Loucy (cell line): Measurements from ENCODE around the gene UBQLN2.
"Not testable (repeated sequence)": the region's sequence is repeated elsewhere in the genome, so short reads cannot be mapped to it uniquely, and the experiment has no call there.

ENCODE experiments used
- H2AFZ ChIP-seq: fragments of 200-600 bp; sonication (generic); 2 replicates; pipeline ENCODE4 v1.6.0; 2016; ENCODE audit warnings: antibody characterized with exemption, mild to moderate bottlenecking, low read length, moderate library complexity
- H3F3A ChIP-seq: fragments of 200-600 bp; 2 replicates; pipeline ENCODE4 v1.6.0; 2016; ENCODE audit warnings: antibody characterized with exemption, low read depth, mild to moderate bottlenecking
- H3K27me3 ChIP-seq: fragments of 200-600 bp; sonication (generic); 2 replicates; pipeline ENCODE4 v1.6.1; 2014; ENCODE audit warnings: low read length, mild to moderate bottlenecking; ENCODE audit not compliant: insufficient read depth, poor library complexity, severe bottlenecking
- H3K36me3 ChIP-seq: fragments of 200-600 bp; sonication (generic); 2 replicates; pipeline ENCODE4 v1.6.1; 2016; ENCODE audit warnings: low read length; ENCODE audit not compliant: insufficient read depth
- H3K4me1 ChIP-seq: fragments of 200-600 bp; sonication (generic); 2 replicates; pipeline ENCODE4 v1.5.1; 2014; ENCODE audit warnings: low read length, mild to moderate bottlenecking; ENCODE audit not compliant: insufficient read depth, poor library complexity, severe bottlenecking
- H3K4me2 ChIP-seq: fragments of 200-600 bp; sonication (generic); 2 replicates; pipeline ENCODE4 v1.6.0; 2014; ENCODE audit warnings: antibody characterized with exemption, low read length, low read depth, mild to moderate bottlenecking; ENCODE audit not compliant: poor library complexity, severe bottlenecking
- H3K4me3 ChIP-seq: fragments of 200-600 bp; sonication (generic); 2 replicates; pipeline ENCODE4 v1.5.1; 2014; ENCODE audit warnings: low read length, mild to moderate bottlenecking, mixed read lengths; ENCODE audit not compliant: poor library complexity, severe bottlenecking
- H3K79me2 ChIP-seq: fragments of 200-600 bp; sonication (generic); 2 replicates; pipeline ENCODE4 v1.6.1; 2014; ENCODE audit warnings: low read length; ENCODE audit not compliant: insufficient read depth
- H3K9ac ChIP-seq: fragments of 200-600 bp; sonication (generic); 2 replicates; pipeline ENCODE4 v1.6.0; 2014; ENCODE audit warnings: mild to moderate bottlenecking, low read depth, low read length, moderate library complexity; ENCODE audit not compliant: poor library complexity, severe bottlenecking
- H3K9me2 ChIP-seq: fragments of 200-600 bp; sonication (generic); replicated peaks from 2 replicates; pipeline ENCODE4 v1.6.1; 2016; ENCODE audit warnings: low read depth, low read length, mixed read lengths
- H3K9me3 ChIP-seq: fragments of 200-600 bp; sonication (generic); 2 replicates; pipeline ENCODE4 v1.6.1; 2014; ENCODE audit warnings: mild to moderate bottlenecking, antibody characterized with exemption, low read length, low read depth; ENCODE audit not compliant: insufficient read depth
- H4K20me1 ChIP-seq: fragments of 200-600 bp; sonication (generic); 2 replicates; pipeline ENCODE4 v1.6.0; 2014; ENCODE audit warnings: antibody characterized with exemption, low read length, mild to moderate bottlenecking; ENCODE audit not compliant: insufficient read depth, poor library complexity, severe bottlenecking
- CTCF ChIP-seq: fragments of 200-600 bp; sonication (generic); conservative IDR thresholded peaks from 2 replicates; pipeline ENCODE4 v1.5.1; 2014; ENCODE audit warnings: mild to moderate bottlenecking, antibody characterized with exemption, low read length
- EZH2phosphoT487 ChIP-seq: fragments of 200-600 bp; IDR thresholded peaks from 2 replicates; pipeline ENCODE4 v1.6.1; 2018; ENCODE audit warnings: antibody characterized with exemption, mild to moderate bottlenecking, moderate library complexity, borderline replicate concordance

UBQLN2 gene

GRCh38 chrX:56588397-56589188 is 25.2 kb downstream of the UBQLN2 start:
- Histone ChIP-seq H3K9me3 (no peaks in the 10 kb centered on the region), H3F3A (no peaks in the 10 kb centered on the region), H3K36me3 (no peaks in the 10 kb centered on the region), H3K27me3 (no peaks in the 10 kb centered on the region), H3K4me1 (no peaks in the 10 kb centered on the region), H3K4me3 (no peak overlapping the region), H3K79me2 (no peaks in the 10 kb centered on the region), H4K20me1 (no peaks in the 10 kb centered on the region), H2AFZ (no peak overlapping the region), H3K4me2 (no peak overlapping the region), H3K9ac (no peak overlapping the region), H3K9me2 (no peaks in the 10 kb centered on the region)
- no peak for TF ChIP-seq CTCF

- not testable (repeated sequence) for H3F3A ChIP-seq, H3K4me3 ChIP-seq, H3K27me3 ChIP-seq, H3K4me1 ChIP-seq, H4K20me1 ChIP-seq, H3K9me3 ChIP-seq, H3K4me2 ChIP-seq, H3K9ac ChIP-seq, H2AFZ ChIP-seq, H3K36me3 ChIP-seq, H3K9me2 ChIP-seq, H3K79me2 ChIP-seq
Observed at GRCh38 chrX:56591830-56592229, 28.4 kb downstream of the UBQLN2 start.

GRCh38 chrX:56600141-56600540 is 36.7 kb downstream of the UBQLN2 start:
- Histone ChIP-seq H2AFZ (no peak overlapping the region), H3K9me2 (no peaks in the 10 kb centered on the region), H3K4me3 (no peak overlapping the region), H3K4me1 (no peaks in the 10 kb centered on the region), H3F3A (no peaks in the 10 kb centered on the region), H3K36me3 (no peaks in the 10 kb centered on the region), H3K9ac (no peak overlapping the region), H3K4me2 (no peak overlapping the region), H3K9me3 (no peaks in the 10 kb centered on the region), H3K27me3 (no peaks in the 10 kb centered on the region), H4K20me1 (no peaks in the 10 kb centered on the region), H3K79me2 (no peaks in the 10 kb centered on the region)
- no peak for TF ChIP-seq EZH2phosphoT487
- no peak for TF ChIP-seq CTCF

GRCh38 chrX:56600987-56601386 is 37.6 kb downstream of the UBQLN2 start:
- Histone ChIP-seq H3K4me1 (no peaks in the 10 kb centered on the region), H2AFZ (no peak overlapping the region), H3F3A (no peaks in the 10 kb centered on the region), H3K4me3 (no peak overlapping the region), H3K9ac (no peak overlapping the region), H3K27me3 (no peaks in the 10 kb centered on the region), H3K9me2 (no peaks in the 10 kb centered on the region), H4K20me1 (no peaks in the 10 kb centered on the region), H3K79me2 (no peaks in the 10 kb centered on the region), H3K4me2 (no peak overlapping the region), H3K36me3 (no peaks in the 10 kb centered on the region), H3K9me3 (no peaks in the 10 kb centered on the region)
- TF ChIP-seq EZH2phosphoT487 (no peak), CTCF (no peak)
